ENCODE measurements around the gene GFI1B. TPM values are rescaled to one million over a fixed set of nuclear protein-coding genes. Genes with fewer than 3 reads are reported as not detected.
"Not testable (repeated sequence)": the region's sequence is repeated elsewhere in the genome, so short reads cannot be mapped to it uniquely, and the experiment has no call there.

Gene GFI1B
- total RNA-seq, 1 donor from 2014 or later = not detected

DNA sequence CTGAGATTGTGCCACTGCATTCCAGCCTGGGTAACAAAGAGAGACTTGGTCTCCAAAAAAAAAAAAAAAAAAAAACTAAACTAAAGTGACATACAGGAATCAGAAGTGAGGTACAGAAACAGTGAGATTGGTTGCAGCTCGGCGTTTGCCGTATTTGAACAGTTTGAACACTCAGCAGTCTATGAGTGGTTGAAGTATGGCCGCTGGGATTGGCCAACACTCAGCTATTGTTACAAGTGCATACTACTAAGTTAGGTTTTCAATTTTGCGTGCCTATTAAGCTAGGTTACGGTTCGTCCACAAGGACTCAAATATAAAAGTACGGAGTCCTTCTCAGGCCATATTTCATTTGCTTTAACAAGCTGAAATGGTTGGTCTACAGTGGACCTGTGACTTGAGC, 30.7 kb upstream of the GFI1B start:
- no peak for DNase-seq (ENCODE audit: low spot score)
- intact Hi-C loops (cut with micrococcal nuclease) = no loop called here
- Mint-ChIP-seq H3K9me3 (no peaks in the 10 kb centered on the region), H3K36me3 (ENCODE audit: low read depth) (no peaks in the 10 kb centered on the region), H3K4me3 (no peak overlapping the region), H3K27ac (no peak overlapping the region), H3K4me1 (ENCODE audit: low read depth) (peaks cover 15% of the 10 kb centered on the region), H3K27me3 (ENCODE audit: insufficient read depth) (peaks cover 3% of the 10 kb centered on the region)

GRCh38 chr9:132948482-132949050, 29.9 kb upstream of the GFI1B start:
- H3K4me3 Mint-ChIP-seq = no peak overlapping the region
- H3K9me3 Mint-ChIP-seq = no peaks in the 10 kb centered on the region
- peaks cover 3% of the 10 kb centered on the region for H3K27me3 Mint-ChIP-seq (ENCODE audit: insufficient read depth)
- intact Hi-C loops (cut with micrococcal nuclease) = no loop called here
- H3K4me1 Mint-ChIP-seq (ENCODE audit: low read depth) = peaks cover 9% of the 10 kb centered on the region
- H3K36me3 Mint-ChIP-seq (ENCODE audit: low read depth) = no peaks in the 10 kb centered on the region
- DNase-seq (ENCODE audit: low spot score) = no peak
- no peak overlapping the region for H3K27ac Mint-ChIP-seq

DNA sequence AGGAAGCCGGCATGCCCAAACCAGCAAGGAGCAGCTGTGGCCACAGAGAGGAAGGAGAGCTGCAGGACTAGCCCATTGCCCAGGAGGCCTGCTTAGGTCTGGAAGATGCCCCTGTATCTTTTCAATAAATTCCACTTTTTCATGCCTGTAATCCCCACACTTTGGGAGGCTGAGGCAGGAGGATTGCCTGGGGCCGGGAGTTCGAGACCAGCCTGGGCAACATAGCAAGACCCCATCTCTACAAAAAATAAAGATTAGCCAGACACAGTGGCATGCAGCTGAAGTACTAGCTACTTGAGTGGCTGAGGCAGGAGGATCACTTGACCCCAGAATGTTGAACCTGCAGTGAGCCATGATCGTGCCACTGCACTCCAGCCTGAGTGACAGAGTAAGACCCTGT, 28.8 kb upstream of the GFI1B start:
- Mint-ChIP-seq H3K9me3 (no peaks in the 10 kb centered on the region), H3K27ac (no peak overlapping the region), H3K36me3 (ENCODE audit: low read depth) (no peaks in the 10 kb centered on the region), H3K4me1 (ENCODE audit: low read depth) (peaks cover 6% of the 10 kb centered on the region), H3K27me3 (ENCODE audit: insufficient read depth) (peaks cover 3% of the 10 kb centered on the region), H3K4me3 (no peak overlapping the region)
- no peak for DNase-seq (ENCODE audit: low spot score)
- intact Hi-C loops (cut with micrococcal nuclease) = no loop called here

DNA sequence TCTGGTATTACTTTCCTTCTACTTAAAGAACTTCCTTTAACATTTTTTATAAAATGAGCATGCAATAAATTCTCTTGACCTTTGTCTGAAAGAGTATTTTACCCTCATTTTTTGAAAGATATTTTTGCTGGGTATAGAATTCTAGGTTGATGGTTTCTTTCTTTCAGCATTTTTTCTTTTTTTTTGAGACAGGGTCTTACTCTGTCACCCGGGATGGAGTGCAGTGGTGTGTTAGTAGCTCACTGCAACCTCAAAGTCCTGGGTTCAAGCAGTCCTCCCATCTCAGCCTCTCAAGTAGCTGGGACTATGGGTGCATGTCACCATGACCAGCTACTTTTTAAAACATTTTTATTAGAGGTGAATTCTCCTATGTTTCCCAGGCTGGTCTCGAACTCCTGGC, 23.4 kb upstream of the GFI1B start:
- H3K4me1 Mint-ChIP-seq (ENCODE audit: low read depth) = no peaks in the 10 kb centered on the region
- H3K4me3 Mint-ChIP-seq = no peak overlapping the region
- H3K9me3 Mint-ChIP-seq = peaks cover 5% of the 10 kb centered on the region
- DNase-seq (ENCODE audit: low spot score) = no peak
- H3K27ac Mint-ChIP-seq = no peak overlapping the region
- intact Hi-C loops (cut with micrococcal nuclease) = no loop called here
- H3K36me3 Mint-ChIP-seq (ENCODE audit: low read depth) = no peaks in the 10 kb centered on the region
- H3K27me3 Mint-ChIP-seq (ENCODE audit: insufficient read depth) = peaks cover 2% of the 10 kb centered on the region

GRCh38 chr9:132955768-132956167, 22.7 kb upstream of the GFI1B start:
- no peaks in the 10 kb centered on the region for H3K4me1 Mint-ChIP-seq (ENCODE audit: low read depth)
- H3K27me3 Mint-ChIP-seq (ENCODE audit: insufficient read depth) = peaks cover 2% of the 10 kb centered on the region
- H3K27ac Mint-ChIP-seq = no peak overlapping the region
- H3K4me3 Mint-ChIP-seq = no peak overlapping the region
- intact Hi-C loops (cut with micrococcal nuclease) = no loop called here
- DNase-seq (ENCODE audit: low spot score) = no peak
- H3K36me3 Mint-ChIP-seq (ENCODE audit: low read depth) = no peaks in the 10 kb centered on the region
- peaks cover 5% of the 10 kb centered on the region for H3K9me3 Mint-ChIP-seq

- intact Hi-C loops (cut with micrococcal nuclease) = no loop called here
- DNase-seq (ENCODE audit: low spot score) = no peak
- H3K27me3 Mint-ChIP-seq (ENCODE audit: insufficient read depth) = no peaks in the 10 kb centered on the region
- peaks cover 5% of the 10 kb centered on the region for H3K9me3 Mint-ChIP-seq
- no peaks in the 10 kb centered on the region for H3K4me1 Mint-ChIP-seq (ENCODE audit: low read depth)
- H3K27ac Mint-ChIP-seq = no peak overlapping the region
- H3K4me3 Mint-ChIP-seq = no peak overlapping the region
- no peaks in the 10 kb centered on the region for H3K36me3 Mint-ChIP-seq (ENCODE audit: low read depth)
Observed at GRCh38 chr9:132957805-132958204, 20.7 kb upstream of the GFI1B start.

DNA sequence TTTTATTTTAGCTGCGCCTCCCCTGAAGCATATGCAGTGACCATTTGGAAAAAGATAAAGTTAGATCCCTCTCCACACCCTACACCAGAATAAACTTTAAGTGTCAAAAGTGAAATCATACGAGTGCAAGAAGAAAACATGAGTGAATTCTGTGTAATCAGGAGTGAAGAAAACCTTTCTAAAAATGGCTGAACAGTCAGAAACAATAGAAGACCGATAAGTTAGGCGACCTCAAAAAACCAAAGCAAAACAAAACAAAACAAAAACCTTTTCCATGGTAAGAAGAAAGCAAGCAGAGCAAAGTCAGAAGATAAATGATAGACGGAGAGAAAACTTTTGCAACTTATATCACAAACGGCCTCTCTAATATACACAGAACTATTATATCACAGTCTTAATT, 17.5 kb upstream of the GFI1B start:
- no peak for DNase-seq (ENCODE audit: low spot score)
- intact Hi-C loops (cut with micrococcal nuclease) = no loop called here
- Mint-ChIP-seq H3K4me3 (no peak overlapping the region), H3K27ac (no peak overlapping the region), H3K4me1 (ENCODE audit: low read depth) (no peaks in the 10 kb centered on the region), H3K36me3 (ENCODE audit: low read depth) (no peaks in the 10 kb centered on the region), H3K9me3 (peaks cover 5% of the 10 kb centered on the region), H3K27me3 (ENCODE audit: insufficient read depth) (peaks cover 2% of the 10 kb centered on the region)

- no peak for DNase-seq (ENCODE audit: low spot score)
- no peaks in the 10 kb centered on the region for H3K4me1 Mint-ChIP-seq (ENCODE audit: low read depth)
- no peak overlapping the region for H3K4me3 Mint-ChIP-seq
- intact Hi-C loops (cut with micrococcal nuclease) = no loop called here
- H3K27ac Mint-ChIP-seq = no peak overlapping the region
- peaks cover 3% of the 10 kb centered on the region for H3K27me3 Mint-ChIP-seq (ENCODE audit: insufficient read depth)
- no peaks in the 10 kb centered on the region for H3K9me3 Mint-ChIP-seq
- no peaks in the 10 kb centered on the region for H3K36me3 Mint-ChIP-seq (ENCODE audit: low read depth)
Observed at GRCh38 chr9:132965478-132965877, 13.0 kb upstream of the GFI1B start.

- H3K27ac Mint-ChIP-seq; DNase-seq (ENCODE audit: low spot score); H3K4me3 Mint-ChIP-seq; H3K4me1 Mint-ChIP-seq (ENCODE audit: low read depth); H3K9me3 Mint-ChIP-seq; H3K36me3 Mint-ChIP-seq (ENCODE audit: low read depth); intact Hi-C loops (cut with micrococcal nuclease); H3K27me3 Mint-ChIP-seq (ENCODE audit: insufficient read depth): not testable (repeated sequence)
Observed at GRCh38 chr9:132967908-132968307, 10.6 kb upstream of the GFI1B start.

DNA sequence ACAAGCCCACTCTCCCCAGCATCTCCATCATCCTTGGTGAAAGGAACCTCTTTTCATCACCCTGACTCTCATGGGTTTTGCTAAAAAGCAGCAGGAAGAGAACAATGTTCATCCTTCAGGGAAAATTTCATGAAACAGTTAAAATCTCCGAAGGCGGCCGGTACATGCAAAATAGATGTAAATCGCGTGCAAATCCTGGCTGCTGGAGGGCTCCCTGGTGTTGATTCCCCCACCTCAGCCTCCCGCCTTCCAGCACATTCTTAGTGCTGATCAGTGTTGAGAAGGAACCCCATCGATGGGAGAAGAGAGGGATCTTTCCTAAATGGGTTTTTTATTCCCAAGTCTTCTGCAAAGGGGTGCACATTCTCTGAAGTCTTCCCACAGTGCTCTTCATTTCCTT, 8.7 kb upstream of the GFI1B start:
- Mint-ChIP-seq H3K4me1 (ENCODE audit: low read depth) (no peaks in the 10 kb centered on the region), H3K9me3 (no peaks in the 10 kb centered on the region), H3K36me3 (ENCODE audit: low read depth) (no peaks in the 10 kb centered on the region), H3K27ac (no peak overlapping the region), H3K27me3 (ENCODE audit: insufficient read depth) (peaks cover 11% of the 10 kb centered on the region), H3K4me3 (no peak overlapping the region)
- intact Hi-C loops (cut with micrococcal nuclease) = no loop called here
- DNase-seq (ENCODE audit: low spot score) = no peak

DNA sequence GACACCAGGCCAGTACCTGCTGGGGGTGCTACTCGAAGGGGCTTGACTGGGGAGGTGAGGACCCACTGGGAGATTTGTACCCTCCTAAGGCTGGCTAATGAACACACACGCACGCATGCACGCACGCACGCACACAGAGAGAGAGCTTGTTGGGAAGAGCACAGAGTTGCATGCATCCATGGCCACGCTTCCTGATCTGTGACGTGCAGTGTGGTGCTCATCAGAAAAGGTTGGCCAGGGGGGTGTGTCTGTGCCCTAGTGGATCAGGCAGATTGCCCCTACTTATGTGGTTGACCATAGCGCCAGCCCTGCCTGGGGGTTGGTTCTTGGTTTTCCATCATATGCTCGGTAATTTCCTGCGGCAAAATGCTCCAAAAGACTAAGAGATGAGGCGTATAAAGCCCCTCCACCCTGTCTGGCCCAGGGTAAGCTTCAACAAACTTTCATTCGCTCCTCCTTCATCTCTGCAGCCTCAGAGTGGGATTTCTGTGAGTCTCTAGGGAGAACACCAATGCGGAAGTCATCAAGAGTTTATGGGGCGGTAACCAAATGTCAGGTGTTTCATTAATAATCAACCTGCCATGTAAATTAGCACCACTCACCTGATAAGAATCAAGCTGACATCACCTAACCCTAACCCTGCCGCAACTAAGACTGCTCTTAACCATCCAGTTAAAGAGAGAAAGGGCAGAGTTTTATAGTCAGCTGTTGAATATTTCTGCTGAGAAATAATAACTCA, 8.0 kb upstream of the GFI1B start:
- Mint-ChIP-seq H3K36me3 (ENCODE audit: low read depth) (no peaks in the 10 kb centered on the region), H3K4me1 (ENCODE audit: low read depth) (no peaks in the 10 kb centered on the region), H3K27ac (no peak overlapping the region), H3K9me3 (no peaks in the 10 kb centered on the region), H3K27me3 (ENCODE audit: insufficient read depth) (peaks cover 10% of the 10 kb centered on the region), H3K4me3 (no peak overlapping the region)
- intact Hi-C loops (cut with micrococcal nuclease) = no loop called here
- no peak for DNase-seq (ENCODE audit: low spot score)

- Mint-ChIP-seq H3K36me3 (ENCODE audit: low read depth) (no peaks in the 10 kb centered on the region), H3K4me3 (no peak overlapping the region)
Observed at GRCh38 chr9:132973166-132973565, 5.3 kb upstream of the GFI1B start.

DNA sequence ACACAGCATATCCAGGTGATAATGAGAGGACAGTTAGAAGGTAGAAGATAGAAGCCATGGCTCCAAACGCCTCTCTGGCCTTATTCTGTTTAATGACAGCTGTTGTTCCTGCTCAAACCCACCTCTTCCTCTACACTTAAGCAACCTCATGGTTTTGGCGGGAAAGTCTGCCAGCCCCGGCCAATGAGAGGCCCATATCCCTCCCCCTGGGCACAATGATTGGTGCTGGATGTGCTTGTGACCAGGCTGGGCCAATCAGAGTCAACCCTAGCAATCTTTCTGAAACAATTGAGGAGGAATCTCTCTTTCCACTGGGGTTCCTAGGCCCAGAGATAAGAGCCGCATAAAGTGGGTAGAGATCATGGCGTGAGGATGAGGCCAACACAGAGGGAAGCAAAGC, 4.8 kb upstream of the GFI1B start:
- Mint-ChIP-seq H3K4me1 (ENCODE audit: low read depth) (peaks cover 4% of the 10 kb centered on the region), H3K36me3 (ENCODE audit: low read depth) (peaks cover under 1% of the 10 kb centered on the region), H3K27me3 (ENCODE audit: insufficient read depth) (peaks cover 20% of the 10 kb centered on the region), H3K4me3 (no peak overlapping the region), H3K27ac (no peak overlapping the region), H3K9me3 (no peaks in the 10 kb centered on the region)
- intact Hi-C loops (cut with micrococcal nuclease) = loop anchor here (2.0 kb wide), 1 partner anchor 563 kb away; the partner anchor contains the start of gene CFAP77
- DNase-seq (ENCODE audit: low spot score) = no peak

More at GRCh38 chr9:132973166-132973565, 5.3 kb upstream of the GFI1B start:
- H3K27me3 Mint-ChIP-seq (ENCODE audit: insufficient read depth) = peaks cover 16% of the 10 kb centered on the region
- no peak overlapping the region for H3K27ac Mint-ChIP-seq
- DNase-seq (ENCODE audit: low spot score) = no peak
- H3K9me3 Mint-ChIP-seq = no peaks in the 10 kb centered on the region
- no peaks in the 10 kb centered on the region for H3K4me1 Mint-ChIP-seq (ENCODE audit: low read depth)
- intact Hi-C loops (cut with micrococcal nuclease) = loop anchor here (2.0 kb wide), 1 partner anchor 562 kb away; the partner anchor contains the start of gene CFAP77

All from activated T-helper 1 cell treated with anti-CD3 and anti-CD28 coated beads, Interleukin-12 subunit alpha, Interleukin-12 subunit beta, Interleukin-2, Interleukin-4 antibody, amounts not matched to agents 30 ng/mL and 10 ng/mL and 1 ng/mL, durations not matched to agents 14 hours and 24 hours and 36 hours (primary cell).